Measurements from ENCODE around the gene TMBIM4. TPM values are rescaled to one million over a fixed set of nuclear protein-coding genes. Genes with fewer than 3 reads are reported as not detected.

Gene TMBIM4
- total and polyA plus RNA-seq, 10 of the 15 experiments (the other 5 are each of a cell fraction or from before 2014, with no cell fraction given) = 38.8 to 341 (median 82.8) TPM

DNA sequence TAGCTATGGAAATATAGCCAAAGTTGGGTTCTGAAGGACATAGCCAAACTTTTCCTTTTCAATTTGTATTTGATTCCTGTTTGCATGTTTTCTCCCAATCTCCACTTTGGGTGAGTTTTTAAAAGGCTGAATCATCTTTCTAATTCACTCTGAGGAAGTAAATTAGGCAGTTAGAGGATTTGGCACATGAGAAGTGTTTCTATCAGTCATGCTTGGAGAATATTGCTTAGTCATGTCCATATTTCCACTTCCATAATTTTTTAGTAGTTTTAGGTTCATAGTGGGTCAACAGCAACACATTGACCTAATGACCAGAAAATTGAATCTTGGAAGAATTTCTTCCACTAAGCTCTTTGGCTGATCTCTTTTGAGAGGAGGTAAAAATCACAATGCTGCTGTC is 41.0 kb upstream of the TMBIM4 start:
- ATAC-seq = no peak
- no peak for DNase-seq (ENCODE audit: low read depth, low spot score)
- in situ Hi-C loops (cut with MboI) = no loop called here
- Histone ChIP-seq H3K4me3 (no peak overlapping the region), H3K4me1 (ENCODE audit: control insufficient read depth, insufficient read depth, low read length) (no peaks in the 10 kb centered on the region), H3K4me2 (ENCODE audit: control insufficient read depth, insufficient read depth) (no peak overlapping the region), H3K9me3 (replicated peaks; ENCODE audit: control insufficient read depth, insufficient read depth, low read length) (no peaks in the 10 kb centered on the region), H3K27ac (ENCODE audit: control insufficient read depth, insufficient read depth) (no peak overlapping the region), H2AFZ (ENCODE audit: control insufficient read depth, low read depth, low read length) (no peak overlapping the region), H4K20me1 (ENCODE audit: control insufficient read depth, insufficient read depth) (no peaks in the 10 kb centered on the region), H3K27me3 (replicated peaks in 1 of 2; ENCODE audit: control insufficient read depth in 2 of 2, insufficient read depth in 2 of 2, low read length in 1 of 2) (no peaks in the 10 kb centered on the region), H3K36me3 (ENCODE audit: control insufficient read depth in 2 of 2, insufficient read depth in 2 of 2, low read length in 1 of 2) (0 out of 4 replicates have a peak, but pooled peaks cover 0 to 2% of the 10 kb centered on the region in 2 experiments), H3K9ac (ENCODE audit: control insufficient read depth, insufficient read depth, low read length) (no peak overlapping the region), H3K79me2 (ENCODE audit: control insufficient read depth, insufficient read depth, low read length) (no peaks in the 10 kb centered on the region)
- no peak for FAIRE-seq
- TF ChIP-seq SUPT20H (IDR thresholded peaks at IDR 0.05; ENCODE audit: borderline replicate concordance, control insufficient read depth, low read depth, low read length) (no peak), SPI1 (IDR thresholded peaks at IDR 0.05; ENCODE audit: borderline replicate concordance, insufficient read depth, low read depth, low read length) (no peak), PAX5 (IDR thresholded peaks at IDR 0.05; ENCODE audit: borderline replicate concordance, low read depth, low read length) (no peak)
- TF ChIP-seq, protein P1, sequence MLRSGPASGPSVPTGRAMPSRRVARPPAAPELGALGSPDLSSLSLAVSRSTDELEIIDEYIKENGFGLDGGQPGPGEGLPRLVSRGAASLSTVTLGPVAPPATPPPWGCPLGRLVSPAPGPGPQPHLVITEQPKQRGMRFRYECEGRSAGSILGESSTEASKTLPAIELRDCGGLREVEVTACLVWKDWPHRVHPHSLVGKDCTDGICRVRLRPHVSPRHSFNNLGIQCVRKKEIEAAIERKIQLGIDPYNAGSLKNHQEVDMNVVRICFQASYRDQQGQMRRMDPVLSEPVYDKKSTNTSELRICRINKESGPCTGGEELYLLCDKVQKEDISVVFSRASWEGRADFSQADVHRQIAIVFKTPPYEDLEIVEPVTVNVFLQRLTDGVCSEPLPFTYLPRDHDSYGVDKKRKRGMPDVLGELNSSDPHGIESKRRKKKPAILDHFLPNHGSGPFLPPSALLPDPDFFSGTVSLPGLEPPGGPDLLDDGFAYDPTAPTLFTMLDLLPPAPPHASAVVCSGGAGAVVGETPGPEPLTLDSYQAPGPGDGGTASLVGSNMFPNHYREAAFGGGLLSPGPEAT (IDR thresholded peaks at IDR 0.05; ENCODE audit: low read depth) = no peak
- ChIA-PET RAD21 (ENCODE audit: unreplicated experiment) (no interaction called here), CTCF (interaction anchor here (1.2 kb wide), 1 partner anchor 14 kb away, joined by 3 read pairs; no protein-coding TSS in a partner anchor), POLR2A (no interaction called here), SMC1A (ENCODE audit: uncharacterized antibody, unreplicated experiment) (interaction anchor here (0.7 to 1.1 kb wide), 2 partner anchors 13 to 25 kb away, joined by 3 to 5 read pairs; no protein-coding TSS in a partner anchor)
- intact Hi-C loops (cut with micrococcal nuclease; ENCODE audit: unreplicated experiment) = no loop called here
- BruUV-seq (replicated peaks) = no TSS peak

DNA sequence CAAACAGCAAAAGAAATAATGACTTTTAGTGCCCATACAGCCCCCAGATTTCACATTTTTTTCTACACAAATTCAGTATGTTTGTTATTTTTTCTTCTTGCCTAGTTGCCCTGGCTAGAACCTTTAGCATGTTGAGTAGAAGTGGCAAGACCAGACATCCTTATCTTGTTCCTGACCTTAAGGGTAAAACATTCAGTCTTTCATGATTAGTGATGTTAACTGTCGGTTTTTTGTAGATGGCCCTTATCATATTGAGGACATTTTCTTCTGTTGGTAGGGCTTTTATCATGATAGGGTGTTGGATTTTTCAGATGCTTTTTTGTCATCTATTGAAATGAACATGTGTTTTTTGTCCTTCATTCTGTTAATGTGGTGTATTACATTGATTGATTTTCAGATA is 36.3 kb upstream of the TMBIM4 start:
- Histone ChIP-seq H3K9me3 (replicated peaks; ENCODE audit: control insufficient read depth, insufficient read depth, low read length) (peaks cover under 1% of the 10 kb centered on the region; the same call in 2 of the 3 replicates), H3K27me3 (replicated peaks in 1 of 2; ENCODE audit: control insufficient read depth in 2 of 2, insufficient read depth in 2 of 2, low read length in 1 of 2) (no peaks in the 10 kb centered on the region), H3K27ac (ENCODE audit: control insufficient read depth, insufficient read depth) (no peak overlapping the region), H2AFZ (ENCODE audit: control insufficient read depth, low read depth, low read length) (no peak overlapping the region), H4K20me1 (ENCODE audit: control insufficient read depth, insufficient read depth) (no peaks in the 10 kb centered on the region), H3K79me2 (ENCODE audit: control insufficient read depth, insufficient read depth, low read length) (no peaks in the 10 kb centered on the region), H3K36me3 (ENCODE audit: control insufficient read depth in 2 of 2, insufficient read depth in 2 of 2, low read length in 1 of 2) (no peaks in the 10 kb centered on the region), H3K4me2 (ENCODE audit: control insufficient read depth, insufficient read depth) (no peak overlapping the region), H3K9ac (ENCODE audit: control insufficient read depth, insufficient read depth, low read length) (no peak overlapping the region), H3K4me3 (no peak overlapping the region), H3K4me1 (ENCODE audit: control insufficient read depth, insufficient read depth, low read length) (no peaks in the 10 kb centered on the region)
- no TSS peak for BruUV-seq (replicated peaks)
- TF ChIP-seq ZNF274 (IDR thresholded peaks at IDR 0.05; ENCODE audit: insufficient read depth, insufficient read length) (no peak), SREBF1 (IDR thresholded peaks at IDR 0.05; ENCODE audit: low read length) (no peak)
- DNase-seq (ENCODE audit: low read depth, low spot score) (no peak), FAIRE-seq (no peak), ATAC-seq (no peak)
- POLR2A ChIA-PET = interaction anchor here (1.5 kb wide), 1 partner anchor 9 kb away, joined by 4 read pairs; no protein-coding TSS in a partner anchor
- intact Hi-C loops (cut with micrococcal nuclease; ENCODE audit: unreplicated experiment) = no loop called here
- in situ Hi-C loops (cut with MboI) = no loop called here
- RAD21 ChIA-PET (ENCODE audit: unreplicated experiment) = no interaction called here
- 46% methylated on average over 1 of the region's 1 CpG for WGBS (ENCODE audit: insufficient coverage, insufficient replicate concordance, low lambda C conversion rate, missing lambda C conversion rate)
- CTCF ChIA-PET = no interaction called here
- SMC1A ChIA-PET (ENCODE audit: uncharacterized antibody, unreplicated experiment) = interaction anchor here (1.0 to 4.1 kb wide), 2 partner anchors 9 to 10 kb away, joined by 7 to 20 read pairs; no protein-coding TSS in a partner anchor

All from GM12878 (cell line).